ENCODE results near the gene CHAT.

DNA sequence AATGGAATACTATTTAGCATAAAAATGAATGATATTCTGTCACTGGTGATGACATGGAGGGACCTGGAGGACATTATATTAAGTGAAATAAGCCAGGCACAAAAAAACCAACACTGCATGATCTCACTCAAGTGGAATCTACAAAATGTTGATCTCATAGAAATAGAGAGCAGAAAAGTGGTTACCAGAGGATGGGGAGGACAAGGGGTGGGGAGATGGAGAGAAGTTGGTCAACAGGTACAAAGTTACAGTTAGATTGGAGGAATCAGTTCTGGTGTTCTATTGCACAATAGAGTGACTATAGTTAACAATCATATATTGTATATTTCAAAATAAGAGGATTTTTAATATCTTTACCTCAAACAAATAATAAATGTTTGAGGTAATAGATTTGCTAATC lies 28.4 kb upstream of the CHAT start:
- TF ChIP-seq, protein P1, sequence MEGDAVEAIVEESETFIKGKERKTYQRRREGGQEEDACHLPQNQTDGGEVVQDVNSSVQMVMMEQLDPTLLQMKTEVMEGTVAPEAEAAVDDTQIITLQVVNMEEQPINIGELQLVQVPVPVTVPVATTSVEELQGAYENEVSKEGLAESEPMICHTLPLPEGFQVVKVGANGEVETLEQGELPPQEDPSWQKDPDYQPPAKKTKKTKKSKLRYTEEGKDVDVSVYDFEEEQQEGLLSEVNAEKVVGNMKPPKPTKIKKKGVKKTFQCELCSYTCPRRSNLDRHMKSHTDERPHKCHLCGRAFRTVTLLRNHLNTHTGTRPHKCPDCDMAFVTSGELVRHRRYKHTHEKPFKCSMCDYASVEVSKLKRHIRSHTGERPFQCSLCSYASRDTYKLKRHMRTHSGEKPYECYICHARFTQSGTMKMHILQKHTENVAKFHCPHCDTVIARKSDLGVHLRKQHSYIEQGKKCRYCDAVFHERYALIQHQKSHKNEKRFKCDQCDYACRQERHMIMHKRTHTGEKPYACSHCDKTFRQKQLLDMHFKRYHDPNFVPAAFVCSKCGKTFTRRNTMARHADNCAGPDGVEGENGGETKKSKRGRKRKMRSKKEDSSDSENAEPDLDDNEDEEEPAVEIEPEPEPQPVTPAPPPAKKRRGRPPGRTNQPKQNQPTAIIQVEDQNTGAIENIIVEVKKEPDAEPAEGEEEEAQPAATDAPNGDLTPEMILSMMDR (IDR thresholded peaks at IDR 0.05 in 8 of 11, conservative IDR thresholded peaks at IDR 0.05 in 3 of 11), result no peak
- no peak for TF ChIP-seq POLR2AphosphoS5 (IDR thresholded peaks at IDR 0.05)

All from spleen (tissue), 7 donors.